ENCODE results near the gene RASSF8. TPM values are rescaled to one million over a fixed set of nuclear protein-coding genes. Genes with fewer than 3 reads are reported as not detected.

The RASSF8 gene
- total RNA-seq, 4 donors from 2014 or later = 40.1 to 66.1 (median 48.2) TPM

- TF ChIP-seq CTCF (IDR thresholded peaks at IDR 0.05; ENCODE audit: low read depth) = no peak
Measured at GRCh38 chr12:26056335-26056734, 97.9 kb downstream of the RASSF8 start.

- TF ChIP-seq CTCF (IDR thresholded peaks at IDR 0.05; ENCODE audit: low read depth) = no peak
Measured at GRCh38 chr12:26058308-26058707, 99.8 kb downstream of the RASSF8 start.

- no peak for TF ChIP-seq CTCF (IDR thresholded peaks at IDR 0.05; ENCODE audit: low read depth)
Measured at GRCh38 chr12:26058818-26059217, 100.3 kb downstream of the RASSF8 start.

GRCh38 chr12:26062006-26062405, 103.5 kb downstream of the RASSF8 start:
- TF ChIP-seq CTCF (IDR thresholded peaks at IDR 0.05; ENCODE audit: low read depth) = no peak

GRCh38 chr12:26062566-26062965, 104.1 kb downstream of the RASSF8 start:
- no peak for TF ChIP-seq CTCF (IDR thresholded peaks at IDR 0.05; ENCODE audit: low read depth)

- no peak for TF ChIP-seq CTCF (IDR thresholded peaks at IDR 0.05; ENCODE audit: low read depth)
Measured at GRCh38 chr12:26065451-26065850, 107.0 kb downstream of the RASSF8 start.

GRCh38 chr12:26068503-26068902, 110.0 kb downstream of the RASSF8 start:
- no peak for TF ChIP-seq CTCF (IDR thresholded peaks at IDR 0.05; ENCODE audit: low read depth)
